ENCODE data around the gene KRTAP10-2. TPM values are rescaled to one million over a fixed set of nuclear protein-coding genes. Genes with fewer than 3 reads are reported as not detected.

Gene KRTAP10-2
- total and polyA plus RNA-seq, 2 experiments from 2014 or later = 0.24 TPM; not detected in 1

DNA sequence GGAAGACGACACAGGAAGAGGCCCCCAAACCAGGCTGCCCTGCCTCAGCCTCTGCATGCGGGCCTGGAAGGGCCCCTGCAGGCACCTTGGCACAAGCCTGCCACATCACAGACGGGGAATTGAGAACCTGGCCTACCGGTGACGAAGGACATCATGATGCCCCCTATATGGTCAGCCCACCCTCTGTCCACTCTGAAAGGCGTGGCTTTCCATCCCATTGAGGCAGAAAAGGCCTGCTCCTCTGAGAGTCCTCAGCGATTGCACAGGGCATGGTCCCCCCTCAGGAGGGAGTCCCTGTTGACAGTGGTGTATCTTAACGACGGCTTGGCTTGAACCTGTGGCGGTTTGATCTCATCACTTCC lies 22.7 kb downstream of the KRTAP10-2 start (continued):
- TF ChIP-seq, protein P1, sequence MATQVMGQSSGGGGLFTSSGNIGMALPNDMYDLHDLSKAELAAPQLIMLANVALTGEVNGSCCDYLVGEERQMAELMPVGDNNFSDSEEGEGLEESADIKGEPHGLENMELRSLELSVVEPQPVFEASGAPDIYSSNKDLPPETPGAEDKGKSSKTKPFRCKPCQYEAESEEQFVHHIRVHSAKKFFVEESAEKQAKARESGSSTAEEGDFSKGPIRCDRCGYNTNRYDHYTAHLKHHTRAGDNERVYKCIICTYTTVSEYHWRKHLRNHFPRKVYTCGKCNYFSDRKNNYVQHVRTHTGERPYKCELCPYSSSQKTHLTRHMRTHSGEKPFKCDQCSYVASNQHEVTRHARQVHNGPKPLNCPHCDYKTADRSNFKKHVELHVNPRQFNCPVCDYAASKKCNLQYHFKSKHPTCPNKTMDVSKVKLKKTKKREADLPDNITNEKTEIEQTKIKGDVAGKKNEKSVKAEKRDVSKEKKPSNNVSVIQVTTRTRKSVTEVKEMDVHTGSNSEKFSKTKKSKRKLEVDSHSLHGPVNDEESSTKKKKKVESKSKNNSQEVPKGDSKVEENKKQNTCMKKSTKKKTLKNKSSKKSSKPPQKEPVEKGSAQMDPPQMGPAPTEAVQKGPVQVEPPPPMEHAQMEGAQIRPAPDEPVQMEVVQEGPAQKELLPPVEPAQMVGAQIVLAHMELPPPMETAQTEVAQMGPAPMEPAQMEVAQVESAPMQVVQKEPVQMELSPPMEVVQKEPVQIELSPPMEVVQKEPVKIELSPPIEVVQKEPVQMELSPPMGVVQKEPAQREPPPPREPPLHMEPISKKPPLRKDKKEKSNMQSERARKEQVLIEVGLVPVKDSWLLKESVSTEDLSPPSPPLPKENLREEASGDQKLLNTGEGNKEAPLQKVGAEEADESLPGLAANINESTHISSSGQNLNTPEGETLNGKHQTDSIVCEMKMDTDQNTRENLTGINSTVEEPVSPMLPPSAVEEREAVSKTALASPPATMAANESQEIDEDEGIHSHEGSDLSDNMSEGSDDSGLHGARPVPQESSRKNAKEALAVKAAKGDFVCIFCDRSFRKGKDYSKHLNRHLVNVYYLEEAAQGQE (IDR thresholded peaks at IDR 0.05; ENCODE audit: unreplicated experiment) = no peak
- TF ChIP-seq POLR2AphosphoS5 (IDR thresholded peaks at IDR 0.05; ENCODE audit: low read depth) = no peak
- TF ChIP-seq JUNB (IDR thresholded peaks at IDR 0.05; ENCODE audit: unreplicated experiment) = no peak
- TF ChIP-seq ZNF331 (CRISPR knock-in tag; IDR thresholded peaks at IDR 0.05; ENCODE audit: low read depth) = no peak
- TF ChIP-seq, protein P2, sequence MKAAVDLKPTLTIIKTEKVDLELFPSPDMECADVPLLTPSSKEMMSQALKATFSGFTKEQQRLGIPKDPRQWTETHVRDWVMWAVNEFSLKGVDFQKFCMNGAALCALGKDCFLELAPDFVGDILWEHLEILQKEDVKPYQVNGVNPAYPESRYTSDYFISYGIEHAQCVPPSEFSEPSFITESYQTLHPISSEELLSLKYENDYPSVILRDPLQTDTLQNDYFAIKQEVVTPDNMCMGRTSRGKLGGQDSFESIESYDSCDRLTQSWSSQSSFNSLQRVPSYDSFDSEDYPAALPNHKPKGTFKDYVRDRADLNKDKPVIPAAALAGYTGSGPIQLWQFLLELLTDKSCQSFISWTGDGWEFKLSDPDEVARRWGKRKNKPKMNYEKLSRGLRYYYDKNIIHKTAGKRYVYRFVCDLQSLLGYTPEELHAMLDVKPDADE (IDR thresholded peaks at IDR 0.05) = no peak

DNA sequence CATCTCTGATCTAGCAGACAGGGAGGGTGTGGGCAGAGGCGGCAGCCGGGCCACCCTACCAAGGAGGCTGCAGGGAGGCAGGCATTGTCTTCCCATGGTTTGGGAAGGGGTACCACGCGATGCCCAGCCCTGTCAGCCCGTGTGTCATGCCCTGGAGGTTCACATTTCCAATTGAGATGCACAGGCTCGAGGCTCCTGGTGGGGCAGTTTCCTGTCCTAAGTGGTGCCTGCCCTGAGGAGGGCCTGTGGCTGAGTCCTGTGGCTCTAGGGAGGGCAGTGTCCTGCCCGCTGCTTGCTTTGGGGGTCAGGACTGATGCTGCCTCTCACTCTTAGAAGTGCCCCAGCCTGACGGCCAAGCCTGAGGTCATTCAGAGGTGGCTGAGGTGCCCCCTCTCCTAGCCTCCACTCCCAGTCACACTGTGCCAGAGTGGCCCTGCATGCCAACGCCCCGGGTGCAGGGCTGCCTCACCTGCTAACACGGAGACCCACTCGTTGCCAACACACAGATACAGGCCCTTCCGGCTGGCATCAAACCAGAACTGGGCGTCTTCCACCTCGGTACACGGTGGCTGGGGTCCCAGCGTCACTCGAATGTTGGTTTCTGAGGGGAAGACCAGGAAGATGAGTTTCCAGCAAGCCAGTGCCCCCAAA lies 23.2 kb downstream of the KRTAP10-2 start:
- ATAC-seq (no peak), DNase-seq (ENCODE audit: low spot score) (no peak)
- H3K4me3 ChIP-seq = no peak overlapping the region
- H2AFZ ChIP-seq = no peak overlapping the region
- H3K36me3 ChIP-seq (ENCODE audit: insufficient read depth) = no peaks in the 10 kb centered on the region
- Mint-ChIP-seq H3K27me3 (ENCODE audit: insufficient read depth, low read depth, poor library complexity) (peaks cover 6% of the 10 kb centered on the region), H3K27ac (no peak overlapping the region), H3K36me3 (ENCODE audit: low read depth) (no peaks in the 10 kb centered on the region), H3K4me3 (no peak overlapping the region), H3K4me1 (peaks cover 3% of the 10 kb centered on the region; the same call in 2 of the 3 replicates), H3K9me3 (no peaks in the 10 kb centered on the region; the same call in 2 of the 3 replicates)
- H4K20me1 ChIP-seq (replicated peaks; ENCODE audit: insufficient read depth) = no peaks in the 10 kb centered on the region
- H3K4me2 ChIP-seq = no peak overlapping the region
- H3K79me2 ChIP-seq (replicated peaks; ENCODE audit: insufficient read depth) = no peaks in the 10 kb centered on the region
- H3F3A ChIP-seq (replicated peaks; ENCODE audit: low read depth) = no peaks in the 10 kb centered on the region
- no peak overlapping the region for H3K27ac ChIP-seq (ENCODE audit: low read depth)
- H3K27me3 ChIP-seq (ENCODE audit: insufficient read depth) = no peaks in the 10 kb centered on the region
- 0 out of 2 replicates have a peak, but pooled peaks cover 2% of the 10 kb centered on the region for H3K9me2 ChIP-seq (ENCODE audit: insufficient read depth)
- H3K4me1 ChIP-seq (ENCODE audit: insufficient read depth) = no peaks in the 10 kb centered on the region
- TF ChIP-seq EZH2 (IDR thresholded peaks at IDR 0.05; ENCODE audit: low read depth, unreplicated experiment) = no peak
- TF ChIP-seq EZH2phosphoT487 (IDR thresholded peaks at IDR 0.05; ENCODE audit: unreplicated experiment) = no peak
- no peak for TF ChIP-seq STAT1 (IDR thresholded peaks at IDR 0.05; ENCODE audit: unreplicated experiment)
- no peak for TF ChIP-seq NANOG (IDR thresholded peaks at IDR 0.05; ENCODE audit: borderline replicate concordance)
- TF ChIP-seq, protein P1 (IDR thresholded peaks at IDR 0.05; ENCODE audit: unreplicated experiment) = no peak
- TF ChIP-seq, protein P3, sequence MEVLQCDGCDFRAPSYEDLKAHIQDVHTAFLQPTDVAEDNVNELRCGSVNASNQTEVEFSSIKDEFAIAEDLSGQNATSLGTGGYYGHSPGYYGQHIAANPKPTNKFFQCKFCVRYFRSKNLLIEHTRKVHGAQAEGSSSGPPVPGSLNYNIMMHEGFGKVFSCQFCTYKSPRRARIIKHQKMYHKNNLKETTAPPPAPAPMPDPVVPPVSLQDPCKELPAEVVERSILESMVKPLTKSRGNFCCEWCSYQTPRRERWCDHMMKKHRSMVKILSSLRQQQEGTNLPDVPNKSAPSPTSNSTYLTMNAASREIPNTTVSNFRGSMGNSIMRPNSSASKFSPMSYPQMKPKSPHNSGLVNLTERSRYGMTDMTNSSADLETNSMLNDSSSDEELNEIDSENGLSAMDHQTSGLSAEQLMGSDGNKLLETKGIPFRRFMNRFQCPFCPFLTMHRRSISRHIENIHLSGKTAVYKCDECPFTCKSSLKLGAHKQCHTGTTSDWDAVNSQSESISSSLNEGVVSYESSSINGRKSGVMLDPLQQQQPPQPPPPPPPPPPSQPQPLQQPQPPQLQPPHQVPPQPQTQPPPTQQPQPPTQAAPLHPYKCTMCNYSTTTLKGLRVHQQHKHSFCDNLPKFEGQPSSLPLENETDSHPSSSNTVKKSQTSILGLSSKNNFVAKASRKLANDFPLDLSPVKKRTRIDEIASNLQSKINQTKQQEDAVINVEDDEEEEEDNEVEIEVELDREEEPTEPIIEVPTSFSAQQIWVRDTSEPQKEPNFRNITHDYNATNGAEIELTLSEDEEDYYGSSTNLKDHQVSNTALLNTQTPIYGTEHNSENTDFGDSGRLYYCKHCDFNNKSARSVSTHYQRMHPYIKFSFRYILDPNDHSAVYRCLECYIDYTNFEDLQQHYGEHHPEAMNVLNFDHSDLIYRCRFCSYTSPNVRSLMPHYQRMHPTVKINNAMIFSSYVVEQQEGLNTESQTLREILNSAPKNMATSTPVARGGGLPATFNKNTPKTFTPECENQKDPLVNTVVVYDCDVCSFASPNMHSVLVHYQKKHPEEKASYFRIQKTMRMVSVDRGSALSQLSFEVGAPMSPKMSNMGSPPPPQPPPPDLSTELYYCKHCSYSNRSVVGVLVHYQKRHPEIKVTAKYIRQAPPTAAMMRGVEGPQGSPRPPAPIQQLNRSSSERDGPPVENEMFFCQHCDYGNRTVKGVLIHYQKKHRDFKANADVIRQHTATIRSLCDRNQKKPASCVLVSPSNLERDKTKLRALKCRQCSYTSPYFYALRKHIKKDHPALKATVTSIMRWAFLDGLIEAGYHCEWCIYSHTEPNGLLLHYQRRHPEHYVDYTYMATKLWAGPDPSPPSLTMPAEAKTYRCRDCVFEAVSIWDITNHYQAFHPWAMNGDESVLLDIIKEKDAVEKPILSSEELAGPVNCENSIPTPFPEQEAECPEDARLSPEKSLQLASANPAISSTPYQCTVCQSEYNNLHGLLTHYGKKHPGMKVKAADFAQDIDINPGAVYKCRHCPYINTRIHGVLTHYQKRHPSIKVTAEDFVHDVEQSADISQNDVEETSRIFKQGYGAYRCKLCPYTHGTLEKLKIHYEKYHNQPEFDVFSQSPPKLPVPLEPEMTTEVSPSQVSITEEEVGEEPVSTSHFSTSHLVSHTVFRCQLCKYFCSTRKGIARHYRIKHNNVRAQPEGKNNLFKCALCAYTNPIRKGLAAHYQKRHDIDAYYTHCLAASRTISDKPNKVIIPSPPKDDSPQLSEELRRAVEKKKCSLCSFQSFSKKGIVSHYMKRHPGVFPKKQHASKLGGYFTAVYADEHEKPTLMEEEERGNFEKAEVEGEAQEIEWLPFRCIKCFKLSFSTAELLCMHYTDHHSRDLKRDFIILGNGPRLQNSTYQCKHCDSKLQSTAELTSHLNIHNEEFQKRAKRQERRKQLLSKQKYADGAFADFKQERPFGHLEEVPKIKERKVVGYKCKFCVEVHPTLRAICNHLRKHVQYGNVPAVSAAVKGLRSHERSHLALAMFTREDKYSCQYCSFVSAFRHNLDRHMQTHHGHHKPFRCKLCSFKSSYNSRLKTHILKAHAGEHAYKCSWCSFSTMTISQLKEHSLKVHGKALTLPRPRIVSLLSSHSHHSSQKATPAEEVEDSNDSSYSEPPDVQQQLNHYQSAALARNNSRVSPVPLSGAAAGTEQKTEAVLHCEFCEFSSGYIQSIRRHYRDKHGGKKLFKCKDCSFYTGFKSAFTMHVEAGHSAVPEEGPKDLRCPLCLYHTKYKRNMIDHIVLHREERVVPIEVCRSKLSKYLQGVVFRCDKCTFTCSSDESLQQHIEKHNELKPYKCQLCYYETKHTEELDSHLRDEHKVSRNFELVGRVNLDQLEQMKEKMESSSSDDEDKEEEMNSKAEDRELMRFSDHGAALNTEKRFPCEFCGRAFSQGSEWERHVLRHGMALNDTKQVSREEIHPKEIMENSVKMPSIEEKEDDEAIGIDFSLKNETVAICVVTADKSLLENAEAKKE (CRISPR knock-in tag; IDR thresholded peaks at IDR 0.05) = no peak
- no peak for TF ChIP-seq JUNB (IDR thresholded peaks at IDR 0.05; ENCODE audit: unreplicated experiment)

Data from GM23338 (cell line).